ENCODE data around the gene DNAJC2.

DNA sequence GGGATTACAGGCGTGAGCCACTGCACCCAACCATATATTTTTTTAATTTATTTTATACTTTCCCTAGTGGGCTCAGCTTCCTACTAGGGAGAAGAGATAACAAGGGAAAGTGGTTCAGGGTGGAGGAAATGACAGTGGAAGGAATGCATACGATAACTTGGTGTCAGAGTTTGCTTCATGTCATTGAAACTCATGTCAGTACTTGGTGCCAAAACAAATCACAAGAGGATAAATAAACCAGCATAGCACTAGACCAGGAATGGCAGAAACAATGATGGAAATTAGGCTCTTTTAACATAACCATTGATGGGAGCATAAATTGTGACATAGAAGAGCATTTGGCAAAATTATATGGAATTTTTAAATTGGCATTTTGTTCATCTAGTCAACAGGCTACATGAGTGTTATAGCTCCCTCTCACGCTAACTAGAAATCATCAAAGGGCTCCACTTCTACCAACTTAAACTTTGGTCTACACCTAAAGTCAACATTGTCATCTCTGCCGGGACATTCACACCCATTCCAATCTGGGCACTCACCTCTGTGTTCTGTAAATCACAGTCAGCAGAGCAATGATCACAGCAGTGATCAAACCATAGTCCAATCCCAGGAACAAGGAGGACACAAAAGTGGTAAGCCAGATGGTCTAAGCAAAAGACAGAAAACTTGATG is 44.0 kb upstream of the DNAJC2 start:
- TF ChIP-seq POLR2AphosphoS5 (IDR thresholded peaks at IDR 0.05) (no peak), POLR2A (IDR thresholded peaks at IDR 0.05) (no peak)
- TF ChIP-seq, protein P1, sequence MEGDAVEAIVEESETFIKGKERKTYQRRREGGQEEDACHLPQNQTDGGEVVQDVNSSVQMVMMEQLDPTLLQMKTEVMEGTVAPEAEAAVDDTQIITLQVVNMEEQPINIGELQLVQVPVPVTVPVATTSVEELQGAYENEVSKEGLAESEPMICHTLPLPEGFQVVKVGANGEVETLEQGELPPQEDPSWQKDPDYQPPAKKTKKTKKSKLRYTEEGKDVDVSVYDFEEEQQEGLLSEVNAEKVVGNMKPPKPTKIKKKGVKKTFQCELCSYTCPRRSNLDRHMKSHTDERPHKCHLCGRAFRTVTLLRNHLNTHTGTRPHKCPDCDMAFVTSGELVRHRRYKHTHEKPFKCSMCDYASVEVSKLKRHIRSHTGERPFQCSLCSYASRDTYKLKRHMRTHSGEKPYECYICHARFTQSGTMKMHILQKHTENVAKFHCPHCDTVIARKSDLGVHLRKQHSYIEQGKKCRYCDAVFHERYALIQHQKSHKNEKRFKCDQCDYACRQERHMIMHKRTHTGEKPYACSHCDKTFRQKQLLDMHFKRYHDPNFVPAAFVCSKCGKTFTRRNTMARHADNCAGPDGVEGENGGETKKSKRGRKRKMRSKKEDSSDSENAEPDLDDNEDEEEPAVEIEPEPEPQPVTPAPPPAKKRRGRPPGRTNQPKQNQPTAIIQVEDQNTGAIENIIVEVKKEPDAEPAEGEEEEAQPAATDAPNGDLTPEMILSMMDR (IDR thresholded peaks at IDR 0.05) = no peak

Data from suprapubic skin (tissue), 4 donors.